ENCODE results near the gene PLVAP. TPM values are rescaled to one million over a fixed set of nuclear protein-coding genes. Genes with fewer than 3 reads are reported as not detected.

Gene PLVAP
- total and polyA plus RNA-seq, 2 donors (not counting 3 experiments of a cell fraction or from before 2014, with no cell fraction given), result 5.7 to 16.9 TPM

- Histone ChIP-seq H3K27ac (ENCODE audit: insufficient read depth, low read depth, low read length) (peak overlapping the region; percentile 64), H3K4me1 (ENCODE audit: control insufficient read depth, extremely low read depth, insufficient read depth, low read length) (peaks cover 26% of the 10 kb centered on the region), H3K9me1 (replicated peaks; ENCODE audit: control insufficient read depth, extremely low read depth, insufficient read depth, low read length) (no peaks in the 10 kb centered on the region), H3K4me2 (ENCODE audit: insufficient read depth, low read length) (peak overlapping the region; percentile 56), H3K4me3 (replicated peaks in 1 of 3; ENCODE audit: insufficient read depth in 1 of 3, low read depth in 1 of 3, low read length in 3 of 3) (no peak overlapping the region), H3K9ac (replicated peaks; ENCODE audit: extremely low read depth, insufficient read depth, low read length) (peak overlapping the region; percentile 16), H3K9me3 (replicated peaks; ENCODE audit: control insufficient read depth, insufficient read depth, low read length) (no peaks in the 10 kb centered on the region), H3K36me3 (ENCODE audit: control insufficient read depth in 2 of 2, extremely low read depth in 1 of 2, insufficient read depth in 2 of 2, low read length in 2 of 2) (no peaks in the 10 kb centered on the region), H4K20me1 (replicated peaks; ENCODE audit: control insufficient read depth, extremely low read depth, insufficient read depth, low read length) (no peaks in the 10 kb centered on the region), H3K27me3 (ENCODE audit: control insufficient read depth in 2 of 2, insufficient read depth in 2 of 2, low read length in 2 of 2) (no peaks in the 10 kb centered on the region), H3K79me2 (ENCODE audit: control insufficient read depth, insufficient read depth, low read length) (no peaks in the 10 kb centered on the region), H2AFZ (ENCODE audit: low read depth, low read length) (peak overlapping the region; percentile 52)
- dilution Hi-C loops (cut with MboI; ENCODE audit: extremely low pct_ligation_motif_present, low sequenced_read_pairs) (no loop called here), intact Hi-C loops (cut with micrococcal nuclease) (no loop called here)
- TF ChIP-seq MYC (IDR thresholded peaks at IDR 0.05; ENCODE audit: low read depth, low read length), result no peak
- TF ChIP-seq EZH2 (IDR thresholded peaks at IDR 0.05; ENCODE audit: borderline replicate concordance, low read depth, low read length, severe bottlenecking), result no peak
- no peak for TF ChIP-seq POLR2A (IDR thresholded peaks at IDR 0.05; ENCODE audit: low read depth, low read length)
- FAIRE-seq (no peak), DNase-seq (ENCODE audit: low read depth, low spot score) (no peak)
- ChIA-PET POLR2A (interaction anchor here (1.3 kb wide), 1 partner anchor 106 kb away, joined by 8 read pairs; the partner anchor contains the start of gene MRPL34), CTCF (interaction anchor here (0.8 to 1.6 kb wide), 4 partner anchors 13 to 585 kb away, joined by 3 to 4 read pairs (median 3); partner anchors contain the start of gene CCDC194)
- no TSS peak for BruUV-seq (replicated peaks)
Observed at GRCh38 chr19:17411801-17412200, 34.7 kb upstream of the PLVAP start.

GRCh38 chr19:17409990-17410389 is 32.8 kb upstream of the PLVAP start:
- dilution Hi-C loops (cut with MboI; ENCODE audit: extremely low pct_ligation_motif_present, low sequenced_read_pairs), result no loop called here
- POLR2A ChIA-PET, result no interaction called here
- Histone ChIP-seq H3K36me3 (ENCODE audit: control insufficient read depth in 2 of 2, extremely low read depth in 1 of 2, insufficient read depth in 2 of 2, low read length in 2 of 2) (no peaks in the 10 kb centered on the region), H3K79me2 (ENCODE audit: control insufficient read depth, insufficient read depth, low read length) (peaks cover 4% of the 10 kb centered on the region), H3K27me3 (ENCODE audit: control insufficient read depth in 2 of 2, insufficient read depth in 2 of 2, low read length in 2 of 2) (no peaks in the 10 kb centered on the region), H3K9me3 (replicated peaks; ENCODE audit: control insufficient read depth, insufficient read depth, low read length) (no peaks in the 10 kb centered on the region), H2AFZ (ENCODE audit: low read depth, low read length) (no peak overlapping the region), H3K9me1 (replicated peaks; ENCODE audit: control insufficient read depth, extremely low read depth, insufficient read depth, low read length) (no peaks in the 10 kb centered on the region), H3K4me1 (ENCODE audit: control insufficient read depth, extremely low read depth, insufficient read depth, low read length) (peaks cover 39% of the 10 kb centered on the region), H4K20me1 (replicated peaks; ENCODE audit: control insufficient read depth, extremely low read depth, insufficient read depth, low read length) (no peaks in the 10 kb centered on the region), H3K4me3 (replicated peaks in 1 of 3; ENCODE audit: insufficient read depth in 1 of 3, low read depth in 1 of 3, low read length in 3 of 3) (no peak overlapping the region), H3K4me2 (ENCODE audit: insufficient read depth, low read length) (no peak overlapping the region), H3K9ac (replicated peaks; ENCODE audit: extremely low read depth, insufficient read depth, low read length) (no peak overlapping the region), H3K27ac (ENCODE audit: insufficient read depth, low read depth, low read length) (no peak overlapping the region)
- DNase-seq (ENCODE audit: low read depth, low spot score) (no peak), FAIRE-seq (no peak)
- TF ChIP-seq MAX (IDR thresholded peaks at IDR 0.05; ENCODE audit: insufficient read depth, insufficient read length) (no peak), POLR2AphosphoS5 (IDR thresholded peaks at IDR 0.05; ENCODE audit: insufficient read depth, low read depth, low read length) (no peak), GATA2 (IDR thresholded peaks at IDR 0.05; ENCODE audit: insufficient read depth, insufficient read length, low read depth, low read length) (no peak), MYC (IDR thresholded peaks at IDR 0.05; ENCODE audit: low read depth, low read length) (no peak)
- no TSS peak for BruUV-seq (replicated peaks)
- CTCF ChIA-PET, result interaction anchor here (1.1 kb wide), 1 partner anchor 19 kb away, joined by 3 read pairs; no protein-coding TSS in a partner anchor
- intact Hi-C loops (cut with micrococcal nuclease), result loop anchor here (10.0 kb wide), 1 partner anchor 145 kb away; the partner anchor contains the start of gene COLGALT1

Data from endothelial cell of umbilical vein (primary cell).